ENCODE data around the gene CST1.

GRCh38 chr20:23700931-23701330, 49.8 kb downstream of the CST1 start:
- TF ChIP-seq, protein P1, sequence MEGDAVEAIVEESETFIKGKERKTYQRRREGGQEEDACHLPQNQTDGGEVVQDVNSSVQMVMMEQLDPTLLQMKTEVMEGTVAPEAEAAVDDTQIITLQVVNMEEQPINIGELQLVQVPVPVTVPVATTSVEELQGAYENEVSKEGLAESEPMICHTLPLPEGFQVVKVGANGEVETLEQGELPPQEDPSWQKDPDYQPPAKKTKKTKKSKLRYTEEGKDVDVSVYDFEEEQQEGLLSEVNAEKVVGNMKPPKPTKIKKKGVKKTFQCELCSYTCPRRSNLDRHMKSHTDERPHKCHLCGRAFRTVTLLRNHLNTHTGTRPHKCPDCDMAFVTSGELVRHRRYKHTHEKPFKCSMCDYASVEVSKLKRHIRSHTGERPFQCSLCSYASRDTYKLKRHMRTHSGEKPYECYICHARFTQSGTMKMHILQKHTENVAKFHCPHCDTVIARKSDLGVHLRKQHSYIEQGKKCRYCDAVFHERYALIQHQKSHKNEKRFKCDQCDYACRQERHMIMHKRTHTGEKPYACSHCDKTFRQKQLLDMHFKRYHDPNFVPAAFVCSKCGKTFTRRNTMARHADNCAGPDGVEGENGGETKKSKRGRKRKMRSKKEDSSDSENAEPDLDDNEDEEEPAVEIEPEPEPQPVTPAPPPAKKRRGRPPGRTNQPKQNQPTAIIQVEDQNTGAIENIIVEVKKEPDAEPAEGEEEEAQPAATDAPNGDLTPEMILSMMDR (IDR thresholded peaks at IDR 0.05 in 4 of 5, conservative IDR thresholded peaks at IDR 0.05 in 1 of 5): no peak
- no peak for TF ChIP-seq POLR2A (IDR thresholded peaks at IDR 0.05)
